C4-2B (cell line): ENCODE results near the gene NIPSNAP3A.

Experiments
- H3K27ac ChIP-seq: fragments of 450-650 bp; 2 replicates; pipeline ENCODE4 v1.5.1; 2017
- ZFX ChIP-seq: fragments of 450-650 bp; IDR thresholded peaks from 2 replicates; pipeline ENCODE4 v1.6.1; 2017
- TF ChIP-seq, protein P1 (sequence below): fragments of 450-650 bp; conservative IDR thresholded peaks from 2 replicates; pipeline ENCODE4 v1.5.1; 2017; ENCODE audit warnings: mild to moderate bottlenecking

Gene NIPSNAP3A

DNA sequence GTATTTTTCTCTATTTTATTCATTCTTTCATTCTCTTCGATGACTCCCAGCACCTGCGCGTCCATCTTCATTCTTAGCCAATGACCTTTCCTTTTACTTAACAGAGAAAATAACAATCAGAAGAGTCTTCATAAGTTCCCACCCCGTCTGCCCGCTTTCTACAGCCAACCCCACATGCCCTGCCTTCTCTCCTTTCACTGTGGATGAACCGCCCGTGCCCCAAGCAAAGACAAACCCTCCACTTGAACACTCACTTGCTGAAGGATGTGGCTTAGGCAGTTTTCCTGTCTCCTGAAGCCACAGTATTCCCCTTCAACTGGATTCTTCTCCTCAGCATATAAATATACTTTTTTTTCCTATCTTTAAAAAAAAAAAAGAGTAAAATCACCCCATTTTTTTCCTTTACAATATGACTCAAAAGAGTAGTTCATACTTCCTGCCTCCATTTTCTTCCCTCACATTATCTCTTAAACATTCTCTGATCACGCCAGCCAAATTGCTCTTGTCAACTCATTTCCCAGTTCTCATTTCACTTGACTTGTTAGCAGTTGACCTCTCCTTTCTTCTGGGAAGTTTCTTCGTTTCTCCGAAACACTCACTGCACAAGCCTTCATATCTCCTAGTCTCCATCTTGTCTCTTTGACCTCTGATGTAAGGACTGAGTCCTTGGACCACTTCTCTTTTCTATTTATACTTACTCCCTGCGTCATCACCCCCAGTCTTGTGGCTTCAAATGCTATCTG is 27.5 kb downstream of the NIPSNAP3A start:
- no peak overlapping the region for H3K27ac ChIP-seq
- no peak for TF ChIP-seq ZFX
- TF ChIP-seq, protein P1, sequence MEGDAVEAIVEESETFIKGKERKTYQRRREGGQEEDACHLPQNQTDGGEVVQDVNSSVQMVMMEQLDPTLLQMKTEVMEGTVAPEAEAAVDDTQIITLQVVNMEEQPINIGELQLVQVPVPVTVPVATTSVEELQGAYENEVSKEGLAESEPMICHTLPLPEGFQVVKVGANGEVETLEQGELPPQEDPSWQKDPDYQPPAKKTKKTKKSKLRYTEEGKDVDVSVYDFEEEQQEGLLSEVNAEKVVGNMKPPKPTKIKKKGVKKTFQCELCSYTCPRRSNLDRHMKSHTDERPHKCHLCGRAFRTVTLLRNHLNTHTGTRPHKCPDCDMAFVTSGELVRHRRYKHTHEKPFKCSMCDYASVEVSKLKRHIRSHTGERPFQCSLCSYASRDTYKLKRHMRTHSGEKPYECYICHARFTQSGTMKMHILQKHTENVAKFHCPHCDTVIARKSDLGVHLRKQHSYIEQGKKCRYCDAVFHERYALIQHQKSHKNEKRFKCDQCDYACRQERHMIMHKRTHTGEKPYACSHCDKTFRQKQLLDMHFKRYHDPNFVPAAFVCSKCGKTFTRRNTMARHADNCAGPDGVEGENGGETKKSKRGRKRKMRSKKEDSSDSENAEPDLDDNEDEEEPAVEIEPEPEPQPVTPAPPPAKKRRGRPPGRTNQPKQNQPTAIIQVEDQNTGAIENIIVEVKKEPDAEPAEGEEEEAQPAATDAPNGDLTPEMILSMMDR, result no peak

DNA sequence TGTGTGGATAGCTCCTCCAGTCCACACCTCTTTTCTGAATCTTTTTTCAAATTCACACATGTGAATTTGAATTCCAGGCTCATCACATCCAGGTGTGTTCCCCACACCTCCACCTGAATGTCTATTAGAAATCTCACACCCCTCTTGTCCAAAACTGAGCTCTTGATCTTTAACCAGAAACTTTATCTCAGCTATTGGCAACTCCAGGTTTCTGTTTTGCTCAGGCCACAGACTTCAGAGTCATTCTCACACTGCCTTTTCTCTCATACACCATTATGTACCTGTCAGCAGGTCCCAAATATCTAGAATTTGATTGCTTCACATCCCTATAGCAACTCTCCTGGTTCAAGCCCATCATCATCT is 28.1 kb downstream of the NIPSNAP3A start:
- no peak overlapping the region for H3K27ac ChIP-seq

DNA sequence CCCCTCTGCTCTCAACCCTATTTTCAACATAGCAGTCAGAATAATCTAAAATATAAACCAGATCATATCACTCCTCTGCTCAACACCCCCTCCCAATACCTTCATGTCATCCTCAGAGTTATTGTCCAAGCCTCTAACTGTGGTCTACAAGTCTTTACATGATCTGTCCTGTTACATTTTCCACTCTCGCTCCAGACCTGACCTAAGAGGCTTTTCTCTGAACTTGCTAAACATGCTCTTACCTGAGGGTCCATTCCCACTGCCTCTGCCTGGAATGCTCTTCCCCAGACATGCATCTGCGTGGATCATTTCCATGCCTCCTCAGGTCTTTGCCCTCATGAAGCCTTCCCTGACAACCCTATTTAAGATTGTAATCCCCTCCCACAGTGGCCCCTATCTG is 28.5 kb downstream of the NIPSNAP3A start:
- no peak overlapping the region for H3K27ac ChIP-seq
- no peak for TF ChIP-seq ZFX
- TF ChIP-seq, protein P1, result no peak

More for the DNA sequence above, 28.1 kb downstream of the NIPSNAP3A start:
- TF ChIP-seq ZFX, result no peak
- TF ChIP-seq, protein P1, result no peak

DNA sequence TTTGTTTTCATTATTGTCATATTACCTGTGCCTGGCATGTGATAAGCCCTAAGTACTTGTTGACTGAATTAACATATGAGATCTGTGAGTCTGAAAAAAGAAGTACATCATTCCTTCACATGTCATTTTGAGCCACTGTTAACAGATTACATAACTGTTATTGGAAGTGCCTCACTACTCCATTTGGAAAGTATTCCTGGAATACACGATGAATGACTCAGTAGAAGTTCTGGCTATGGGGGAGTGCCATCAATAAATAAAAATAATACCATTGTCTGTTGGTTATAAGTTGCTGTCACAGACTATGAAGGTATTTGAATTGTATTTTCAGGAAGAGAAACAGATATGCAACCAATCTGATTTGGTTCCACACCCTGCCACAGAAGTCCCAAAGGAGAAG is 29.3 kb downstream of the NIPSNAP3A start:
- TF ChIP-seq, protein P1, result no peak
- no peak for TF ChIP-seq ZFX
- H3K27ac ChIP-seq, result no peak overlapping the region

DNA sequence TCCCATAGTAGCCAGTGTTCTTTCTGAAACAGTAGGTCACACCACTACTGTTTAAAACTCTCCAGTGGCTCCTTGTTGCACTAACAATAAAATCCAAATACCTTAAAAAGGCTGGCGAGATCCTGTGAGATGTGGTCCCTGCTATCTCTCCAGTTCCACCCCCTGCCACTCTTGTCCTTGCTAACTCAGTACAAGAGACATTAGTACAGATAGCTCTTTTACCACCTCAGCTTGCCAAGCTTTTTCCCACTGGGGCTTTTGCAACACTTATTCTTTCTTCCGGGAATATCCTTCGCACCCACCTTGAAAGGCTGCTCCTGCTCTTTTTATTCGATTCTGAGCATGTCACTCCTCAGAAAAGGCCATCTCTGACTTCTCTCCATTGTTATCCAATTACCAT is 31.3 kb downstream of the NIPSNAP3A start:
- H3K27ac ChIP-seq, result no peak overlapping the region
- TF ChIP-seq ZFX, result no peak
- TF ChIP-seq, protein P1, result no peak

DNA sequence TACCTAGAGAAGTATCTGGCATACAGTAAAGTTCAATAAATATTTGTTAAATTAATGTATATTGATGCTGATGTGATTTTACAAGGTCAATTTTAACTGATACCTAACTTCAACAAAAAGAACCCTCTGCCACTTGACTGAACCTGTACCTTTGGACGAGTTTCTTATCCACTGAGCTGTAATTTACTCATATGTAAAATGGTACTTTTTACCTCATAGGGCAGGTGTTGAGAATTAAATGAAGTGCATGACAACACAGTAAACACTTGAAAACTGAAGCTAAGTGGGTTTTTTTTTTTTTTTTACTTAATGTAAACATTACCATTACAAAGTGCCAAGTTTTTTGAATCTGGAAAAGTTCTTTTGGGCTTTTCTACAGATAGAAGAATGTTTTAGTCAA is 31.9 kb downstream of the NIPSNAP3A start:
- TF ChIP-seq, protein P1, result no peak
- TF ChIP-seq ZFX, result no peak

DNA sequence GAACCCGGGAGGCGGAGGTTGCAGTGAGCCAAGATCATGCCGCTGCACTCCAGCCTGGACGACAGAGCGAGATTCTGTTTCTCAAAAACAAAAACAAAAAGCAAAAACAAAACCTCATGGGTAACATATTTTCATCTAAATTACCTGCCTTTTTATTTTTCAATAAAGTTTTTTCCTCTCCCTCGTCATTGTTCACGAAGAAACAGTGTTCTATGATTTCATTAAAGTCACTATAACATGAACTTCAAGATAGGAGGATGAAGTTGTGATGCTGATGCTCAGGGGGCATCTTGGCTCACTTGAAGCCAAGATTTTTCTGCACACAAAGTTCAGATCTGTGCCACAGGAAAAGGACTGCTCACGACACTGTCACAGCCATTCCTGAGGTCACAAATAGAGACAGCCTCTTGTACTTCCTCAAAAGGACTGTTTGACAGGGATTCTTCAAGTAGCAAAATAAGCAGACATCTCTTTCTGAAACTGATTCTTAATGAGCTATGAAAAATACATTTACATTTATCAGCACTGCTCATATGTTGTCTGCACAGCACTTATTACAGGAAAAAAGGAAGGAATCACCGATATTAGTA is 32.6 kb downstream of the NIPSNAP3A start:
- no peak for TF ChIP-seq ZFX
- TF ChIP-seq, protein P1, result no peak
- no peak overlapping the region for H3K27ac ChIP-seq

More for the DNA sequence above, 31.9 kb downstream of the NIPSNAP3A start:
- H3K27ac ChIP-seq, result no peak overlapping the region
